Activated CD4-positive, alpha-beta memory T cell treated with anti-CD3 and anti-CD28 coated beads, Interleukin-2, amount 10 ng/mL, durations not matched to agents 7 days and 5 days (primary cell): ENCODE data around the gene NDP. TPM values are rescaled to one million over a fixed set of nuclear protein-coding genes. Genes with fewer than 3 reads are reported as not detected.

Source experiments
- CTCF ChIA-PET: fragments of 350-600 bp; sonication (Branson Sonifier 250); formaldehyde crosslinking; loops from one replicate; lab custom pipeline; 2021; ENCODE audit warnings: antibody characterized with exemption, inconsistent platforms; lab: Charles Lee
- POLR2A ChIA-PET: fragments of 350-600 bp; sonication (Branson Sonifier 250); formaldehyde crosslinking; loops from one replicate; lab custom pipeline; 2021; ENCODE audit warnings: antibody characterized with exemption; lab: Charles Lee
- DNase-seq: peaks from one replicate; pipeline ENCODE4 v3.0.0-alpha.2; 2020
- H3K27ac Mint-ChIP-seq: one replicate; pipeline ENCODE4 v1.8.0; 2021; ENCODE audit warnings: mild to moderate bottlenecking, mixed read lengths
- H3K27me3 Mint-ChIP-seq: one replicate; pipeline ENCODE4 v1.8.0; 2021; ENCODE audit warnings: mixed read lengths
- H3K36me3 Mint-ChIP-seq: one replicate; pipeline ENCODE4 v1.8.0; 2021; ENCODE audit warnings: low read depth, mixed read lengths
- H3K4me1 Mint-ChIP-seq: one replicate; pipeline ENCODE4 v1.8.0; 2021; ENCODE audit warnings: mixed read lengths
- H3K4me3 Mint-ChIP-seq: one replicate; pipeline ENCODE4 v1.8.0; 2021; ENCODE audit warnings: mild to moderate bottlenecking, mixed read lengths
- H3K9me3 Mint-ChIP-seq: one replicate; pipeline ENCODE4 v1.8.0; 2021; ENCODE audit warnings: mixed read lengths
- total RNA-seq, 2 experiments: library from RNA; stranded (reverse); gene quantifications; one replicate each; pipeline ENCODE4 v1.2.3, GENCODE V29; 2021

Gene NDP
- total RNA-seq, 2 experiments from 2014 or later, result not detected

DNA sequence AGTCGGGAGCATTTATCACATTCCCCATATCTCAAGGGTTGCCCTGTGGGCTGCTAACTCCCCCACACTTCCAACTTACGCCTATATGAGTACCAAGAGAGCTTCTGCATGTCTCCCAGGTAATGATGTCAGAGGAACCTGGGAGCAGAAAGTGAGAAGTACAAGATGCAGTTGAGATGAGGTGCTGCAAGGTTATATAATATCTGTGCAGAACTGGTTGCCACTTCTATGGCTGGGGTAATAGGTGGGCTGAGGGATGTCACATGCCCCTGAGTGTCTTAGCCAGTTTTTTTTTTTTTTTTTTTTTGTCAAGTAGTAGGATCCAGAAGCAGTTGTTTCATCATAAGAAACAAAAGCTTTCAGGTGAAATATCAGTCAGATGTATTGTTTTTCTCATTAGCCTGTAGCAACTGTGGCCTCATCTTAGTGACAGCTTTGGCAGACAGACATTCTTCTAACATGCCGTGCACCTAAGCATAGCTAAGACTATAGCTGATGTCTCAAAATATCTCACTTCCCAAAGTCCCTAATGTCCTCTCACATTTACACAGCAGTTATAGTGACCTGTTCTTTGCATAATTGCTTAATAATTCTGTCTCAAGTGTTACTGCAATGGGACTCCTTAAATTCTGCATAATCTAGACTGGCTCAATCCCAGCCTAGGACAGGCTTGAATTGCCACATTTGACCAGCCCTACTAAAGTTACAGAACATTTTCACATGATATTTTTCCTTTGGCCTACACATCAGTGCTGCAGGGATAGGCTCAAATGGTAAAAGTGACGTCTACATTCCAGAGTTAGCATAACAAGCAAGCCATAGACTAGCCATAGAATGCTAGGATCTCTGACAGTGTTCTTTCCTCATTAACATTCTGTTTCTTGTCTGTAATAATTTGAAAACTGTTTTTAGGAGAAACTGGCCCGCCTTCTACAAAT is 73.0 kb downstream of the NDP start:
- no peaks in the 10 kb centered on the region for H3K9me3 Mint-ChIP-seq
- POLR2A ChIA-PET, result no interaction called here

More for the DNA sequence above, 73.0 kb downstream of the NDP start:
- CTCF ChIA-PET, result no interaction called here
- Mint-ChIP-seq H3K27ac (no peak overlapping the region), H3K36me3 (no peaks in the 10 kb centered on the region), H3K4me1 (no peaks in the 10 kb centered on the region), H3K4me3 (no peak overlapping the region), H3K27me3 (no peaks in the 10 kb centered on the region)
- DNase-seq, result no peak

Other genes starting within 250 kb of the NDP start
- not detected for gene MAOB, start 90.9 kb downstream of the NDP start, total RNA-seq